NCI-H345 treated with DMSO at 0.1 percent for 48 hours (cell line): ENCODE data around the gene MRPL9.
"Not testable (repeated sequence)": the region's sequence is repeated elsewhere in the genome, so short reads cannot be mapped to it uniquely, and the experiment has no call there.

Source experiments
- DNase-seq: peaks from one replicate; lab custom pipeline; 2025; ENCODE audit not compliant: unreplicated experiment; lab: John Stamatoyannopoulos, UW

MRPL9 gene

DNA sequence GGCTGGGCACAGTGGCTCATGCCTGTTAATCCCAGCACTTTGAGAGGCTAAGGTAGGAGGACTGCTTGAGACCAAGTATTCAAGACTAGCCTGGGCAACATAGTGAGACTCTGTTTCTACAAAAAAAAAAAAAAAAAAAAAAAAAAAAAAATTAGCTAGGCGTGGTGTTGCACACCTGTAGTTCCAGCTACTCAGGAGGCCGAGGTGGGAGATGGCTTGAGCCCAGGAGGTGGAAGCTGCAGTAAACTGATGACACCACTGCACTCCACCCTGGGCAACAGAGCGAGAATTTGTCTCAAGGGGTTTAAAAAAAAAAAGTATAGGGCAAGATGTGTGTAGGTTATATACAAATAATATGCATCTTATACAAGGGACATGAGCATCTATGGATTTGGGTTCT, 24.4 kb upstream of the MRPL9 start:
- no peak for DNase-seq

- no peak for DNase-seq
Measured at GRCh38 chr1:151783796-151784195, 20.5 kb upstream of the MRPL9 start.

DNA sequence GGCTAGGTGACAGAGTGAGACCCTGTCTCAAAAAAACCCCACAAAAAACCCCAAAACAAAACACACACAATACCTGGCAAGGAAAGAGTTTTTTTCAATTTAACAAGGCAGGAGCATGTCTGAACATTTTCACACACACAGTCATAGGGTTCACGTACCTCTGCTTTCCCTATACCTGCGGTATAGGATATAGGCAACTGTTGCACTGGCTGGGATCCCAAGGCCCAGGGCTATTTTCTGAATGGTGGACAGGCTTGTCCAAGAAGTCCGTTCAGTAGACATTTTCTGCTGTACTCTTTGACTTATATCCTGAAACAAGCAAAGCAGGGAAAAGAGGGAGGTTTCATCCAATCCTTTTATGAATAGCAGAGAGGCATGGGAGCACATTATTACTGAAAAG, 19.4 kb upstream of the MRPL9 start:
- DNase-seq: no peak

- not testable (repeated sequence) for DNase-seq
Measured at GRCh38 chr1:151782026-151782425, 18.7 kb upstream of the MRPL9 start.

DNA sequence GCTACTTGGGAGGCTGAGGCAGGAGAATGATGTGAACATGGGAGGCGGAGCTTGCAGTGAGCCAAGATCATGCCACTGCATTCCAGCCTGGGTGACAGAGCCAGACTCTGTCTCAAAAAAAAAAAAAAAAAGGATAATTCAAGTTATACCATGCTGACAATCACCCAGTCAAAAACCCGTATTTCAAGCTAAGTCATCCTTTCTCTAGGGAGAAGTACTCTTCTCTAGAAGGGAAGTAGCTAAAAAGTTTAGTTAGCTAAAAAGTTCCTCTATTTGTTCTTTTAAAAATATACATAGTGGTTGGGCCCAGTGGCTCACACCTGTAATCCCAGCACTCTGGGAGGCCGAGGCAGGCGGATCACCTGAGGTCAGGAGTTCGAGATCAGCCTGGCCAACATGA, 17.4 kb upstream of the MRPL9 start:
- DNase-seq: not testable (repeated sequence)

DNA sequence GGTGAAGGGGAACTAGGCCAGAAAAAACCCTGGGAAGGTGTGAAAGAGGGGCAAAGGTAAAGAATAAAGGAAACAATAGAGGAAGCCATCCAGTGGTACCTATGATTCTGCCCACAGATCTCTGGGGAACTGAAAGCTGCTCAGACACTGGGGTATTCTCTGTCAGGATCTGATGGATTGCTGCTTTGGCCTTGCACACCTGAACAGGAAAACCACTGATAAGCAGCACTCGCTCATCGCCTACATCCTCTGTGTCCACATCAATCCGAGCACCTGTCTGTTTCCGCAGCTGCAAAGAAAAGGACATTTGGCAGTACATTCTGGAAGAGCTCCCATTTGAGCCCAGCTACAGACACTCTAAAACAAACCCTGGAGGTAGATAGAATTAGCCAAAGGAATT, 16.6 kb upstream of the MRPL9 start:
- no peak for DNase-seq

- DNase-seq: no peak
Measured at GRCh38 chr1:151777317-151777716, 14.0 kb upstream of the MRPL9 start.

- no peak for DNase-seq
Measured at GRCh38 chr1:151776665-151777062, 13.4 kb upstream of the MRPL9 start.

DNA sequence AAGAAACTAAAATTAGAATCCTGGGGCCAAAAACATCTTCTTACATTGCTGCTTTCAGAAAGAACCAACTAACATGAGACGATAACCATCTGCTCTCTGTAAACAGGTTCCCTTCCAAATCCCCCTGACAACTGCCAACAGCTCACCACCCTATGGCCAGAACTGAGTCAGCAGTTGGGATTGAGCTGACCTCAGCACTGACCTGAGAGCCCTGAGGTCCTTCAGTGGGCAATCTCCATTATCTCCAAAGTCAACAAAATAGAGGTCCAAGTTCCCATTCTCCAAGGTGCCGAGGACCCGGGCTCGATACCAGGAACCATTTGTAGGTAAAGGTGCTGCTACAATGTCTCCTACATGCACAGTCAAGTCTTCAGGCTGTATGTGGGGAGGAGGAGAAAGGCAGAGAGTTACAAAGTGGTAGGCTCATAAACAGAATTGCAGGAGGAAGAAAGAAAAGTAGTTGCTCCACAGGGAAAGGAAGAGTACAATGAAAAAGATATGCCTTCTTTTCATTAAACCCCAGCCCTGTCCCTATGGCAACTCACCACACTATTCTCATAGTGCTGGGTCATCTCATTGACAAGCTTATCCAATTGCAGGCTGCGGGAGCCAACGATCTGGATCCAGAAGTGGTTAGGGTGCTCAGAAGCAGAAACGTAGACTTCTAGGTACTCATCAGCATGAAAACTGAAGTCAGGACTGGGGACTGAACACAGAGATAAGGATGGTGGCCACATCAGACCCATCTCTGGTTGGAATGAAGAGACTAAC, 12.8 kb upstream of the MRPL9 start:
- DNase-seq: no peak

GRCh38 chr1:151774256-151774922, 11.1 kb upstream of the MRPL9 start:
- no peak for DNase-seq

DNA sequence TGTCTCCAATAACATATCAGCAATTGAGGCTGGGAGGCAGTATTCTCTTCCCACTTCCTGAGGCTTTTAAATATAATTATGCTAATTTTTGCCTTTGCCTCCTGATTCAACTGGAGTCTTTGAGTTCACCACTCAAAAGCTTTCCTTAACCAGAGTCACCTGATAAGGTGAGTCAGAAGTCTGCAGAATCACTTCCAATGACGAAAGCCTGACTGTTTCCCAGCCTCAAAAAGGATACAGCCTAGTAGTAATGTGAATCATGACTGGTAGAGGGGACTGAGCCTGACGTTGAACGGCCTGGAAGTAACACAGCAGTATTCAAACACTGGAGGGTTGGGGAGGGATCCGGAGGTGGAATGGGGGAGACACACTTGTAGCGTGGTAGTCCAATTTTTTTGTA, 10.4 kb upstream of the MRPL9 start:
- no peak for DNase-seq

GRCh38 chr1:151769270-151769669, 6.0 kb upstream of the MRPL9 start:
- not testable (repeated sequence) for DNase-seq

DNA sequence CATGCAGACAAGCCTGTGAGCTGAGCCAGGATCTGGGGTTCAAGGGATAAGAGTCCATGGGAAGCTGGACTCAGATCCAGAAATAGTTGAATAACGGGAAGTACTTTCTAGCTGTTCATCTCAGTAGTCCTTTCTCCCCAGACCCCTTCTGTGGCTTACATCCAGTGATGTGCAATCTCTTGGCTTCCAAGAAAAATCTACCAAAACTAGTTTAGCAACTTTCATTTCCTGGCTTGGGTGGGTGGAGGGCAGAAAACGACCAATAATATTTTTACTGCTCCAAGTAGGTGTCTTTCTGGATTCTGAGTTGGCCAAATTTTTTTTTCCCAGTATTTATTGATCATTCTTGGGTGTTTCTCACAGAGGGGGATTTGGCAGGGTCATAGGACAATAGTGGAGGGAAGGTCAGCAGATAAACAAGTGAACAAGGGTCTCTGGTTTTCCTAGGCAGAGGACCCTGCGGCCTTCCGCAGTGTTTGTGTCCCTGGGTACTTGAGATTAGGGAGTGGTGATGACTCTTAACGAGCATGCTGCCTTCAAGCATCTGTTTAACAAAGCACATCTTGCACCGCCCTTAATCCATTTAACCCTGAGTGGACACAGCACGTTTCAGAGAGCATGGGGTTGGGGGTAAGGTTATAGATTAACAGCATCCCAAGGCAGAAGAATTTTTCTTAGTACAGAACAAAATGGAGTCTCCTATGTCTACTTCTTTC, 5.2 kb upstream of the MRPL9 start:
- not testable (repeated sequence) for DNase-seq

DNA sequence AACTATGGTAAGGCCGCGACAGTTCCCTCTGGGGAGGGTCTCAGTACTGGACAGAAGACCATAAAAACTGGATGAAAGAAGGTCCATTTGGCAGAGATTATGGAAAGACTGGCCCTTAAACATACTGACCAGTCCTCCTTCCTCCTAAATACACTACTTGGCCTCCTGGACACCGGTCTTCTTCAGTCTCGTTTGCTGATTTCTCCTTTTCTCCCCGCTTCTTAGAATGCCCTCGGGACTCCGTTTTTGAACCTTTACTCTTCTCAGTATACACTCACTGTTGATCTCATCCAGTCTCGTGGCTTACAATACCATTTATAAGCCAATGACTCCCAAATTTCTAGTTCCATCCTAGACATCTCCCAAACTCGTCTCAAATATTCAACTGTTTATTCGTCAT, 694 bp upstream of the MRPL9 start:
- DNase-seq: no peak

DNA sequence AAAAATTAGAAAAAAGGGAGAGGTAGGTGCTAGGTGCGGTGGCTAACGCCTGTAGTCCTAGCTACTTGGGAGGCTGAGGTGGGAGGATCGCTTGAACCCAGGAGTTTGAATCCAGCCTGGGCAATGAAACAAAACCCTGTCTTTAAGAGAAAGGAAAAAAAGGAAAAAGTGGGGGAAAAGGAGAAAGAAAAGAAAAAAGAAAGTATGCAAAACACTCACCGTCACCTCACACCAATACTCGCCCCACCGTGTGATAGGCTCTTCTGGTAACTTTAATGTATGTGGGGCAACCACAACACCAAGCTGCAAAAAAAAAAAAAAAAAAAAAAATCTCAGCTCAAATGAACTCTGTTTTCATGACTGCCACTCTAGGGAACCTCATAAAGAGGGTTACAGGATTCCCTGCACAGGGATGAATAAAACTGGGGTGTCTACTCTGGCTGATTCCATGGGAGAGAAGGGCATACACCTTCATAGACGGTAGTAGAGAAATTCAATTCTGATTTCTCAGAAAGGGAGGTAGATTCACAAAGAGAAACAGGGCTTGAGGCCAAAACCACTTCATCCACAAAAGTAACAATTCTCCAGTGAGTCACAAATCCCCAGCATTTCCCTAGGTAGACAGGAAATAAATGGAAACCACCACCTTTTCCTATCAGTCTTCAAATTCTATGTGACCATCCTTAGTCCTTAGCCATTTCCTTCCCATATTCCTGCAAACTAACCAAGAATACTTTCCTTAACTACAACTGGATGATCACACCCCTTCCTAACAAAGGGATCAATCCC, 2.5 kb downstream of the MRPL9 start:
- DNase-seq: no peak

GRCh38 chr1:151759241-151759640, 4.1 kb downstream of the MRPL9 start:
- DNase-seq: no peak

GRCh38 chr1:151756291-151756690, 7.0 kb downstream of the MRPL9 start:
- DNase-seq: no peak

- no peak for DNase-seq
Measured at GRCh38 chr1:151741516-151741915, 21.8 kb downstream of the MRPL9 start.

DNA sequence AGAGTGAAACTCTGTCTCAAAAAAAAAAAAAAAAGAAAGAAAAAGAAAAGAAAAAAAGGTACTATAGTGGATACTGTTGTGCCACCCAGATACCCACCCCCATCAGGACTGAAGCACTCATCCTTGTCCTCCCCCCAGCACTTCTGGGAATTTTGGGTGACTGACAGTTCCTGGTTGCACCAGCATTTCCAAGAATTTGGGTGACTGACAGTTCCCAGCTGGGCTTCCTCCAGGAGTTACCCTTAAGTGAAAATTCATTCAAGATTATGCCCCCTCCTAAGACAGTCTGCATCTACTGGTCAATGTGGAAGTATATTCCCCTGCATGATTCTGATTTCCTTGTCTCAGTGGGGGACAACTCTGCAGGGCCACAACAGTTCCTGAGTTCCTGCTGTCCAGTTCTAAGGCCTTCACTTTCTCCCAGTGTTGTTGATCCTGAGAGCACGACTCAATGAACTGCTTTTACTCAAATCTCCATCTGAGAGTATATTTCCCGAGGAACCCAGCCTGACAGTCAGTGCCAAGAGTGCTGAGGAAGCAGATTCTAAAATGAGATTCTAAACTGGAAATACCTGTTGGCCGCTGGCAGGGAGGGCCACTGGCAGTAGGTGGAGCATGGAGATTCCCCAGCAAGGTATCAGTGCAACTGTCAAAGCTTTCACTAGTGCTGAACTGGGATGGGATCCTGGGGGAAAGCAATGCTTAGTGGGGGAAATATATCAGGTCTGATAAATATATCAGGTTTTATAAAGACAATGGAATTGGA, 23.5 kb downstream of the MRPL9 start:
- DNase-seq: no peak

DNA sequence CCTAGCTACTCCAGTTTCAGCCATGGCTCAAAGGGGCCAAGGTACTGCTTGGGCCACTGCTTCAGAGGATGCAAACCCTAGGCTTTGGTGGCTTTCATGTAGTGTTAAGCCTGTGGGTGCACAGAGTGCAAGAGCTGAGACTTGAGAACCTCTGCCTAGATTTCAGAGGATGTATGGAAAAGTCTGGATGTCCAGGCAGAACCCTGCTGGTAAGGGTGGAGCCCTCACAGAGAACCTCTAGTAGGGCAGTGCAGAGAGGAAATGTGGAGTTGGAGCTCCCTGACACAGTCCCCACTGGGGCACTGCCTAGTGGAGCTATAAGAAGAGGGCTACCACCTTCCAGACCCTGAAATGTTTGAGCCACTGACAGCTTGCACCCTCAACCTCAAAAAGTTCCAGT, 25.8 kb downstream of the MRPL9 start:
- DNase-seq: no peak

GRCh38 chr1:151737026-151737425, 26.3 kb downstream of the MRPL9 start:
- no peak for DNase-seq
